ENCODE results near the gene IL11.
"Not testable (repeated sequence)": the region's sequence is repeated elsewhere in the genome, so short reads cannot be mapped to it uniquely, and the experiment has no call there.

The IL11 gene

GRCh38 chr19:55350620-55351315 is 19.5 kb downstream of the IL11 start:
- no peak for DNase-seq (ENCODE audit: low read depth)

GRCh38 chr19:55348317-55349034 is 21.8 kb downstream of the IL11 start:
- no peak for DNase-seq (ENCODE audit: low read depth)

GRCh38 chr19:55347442-55348009 is 22.7 kb downstream of the IL11 start:
- no peak for DNase-seq (ENCODE audit: low read depth)

- no peak for DNase-seq (ENCODE audit: low read depth)
These were observed 23.4 kb downstream of the IL11 start for GRCh38 chr19:55346725-55347441.

GRCh38 chr19:55345818-55346724 is 24.2 kb downstream of the IL11 start:
- DNase-seq (ENCODE audit: low read depth): no peak

DNA sequence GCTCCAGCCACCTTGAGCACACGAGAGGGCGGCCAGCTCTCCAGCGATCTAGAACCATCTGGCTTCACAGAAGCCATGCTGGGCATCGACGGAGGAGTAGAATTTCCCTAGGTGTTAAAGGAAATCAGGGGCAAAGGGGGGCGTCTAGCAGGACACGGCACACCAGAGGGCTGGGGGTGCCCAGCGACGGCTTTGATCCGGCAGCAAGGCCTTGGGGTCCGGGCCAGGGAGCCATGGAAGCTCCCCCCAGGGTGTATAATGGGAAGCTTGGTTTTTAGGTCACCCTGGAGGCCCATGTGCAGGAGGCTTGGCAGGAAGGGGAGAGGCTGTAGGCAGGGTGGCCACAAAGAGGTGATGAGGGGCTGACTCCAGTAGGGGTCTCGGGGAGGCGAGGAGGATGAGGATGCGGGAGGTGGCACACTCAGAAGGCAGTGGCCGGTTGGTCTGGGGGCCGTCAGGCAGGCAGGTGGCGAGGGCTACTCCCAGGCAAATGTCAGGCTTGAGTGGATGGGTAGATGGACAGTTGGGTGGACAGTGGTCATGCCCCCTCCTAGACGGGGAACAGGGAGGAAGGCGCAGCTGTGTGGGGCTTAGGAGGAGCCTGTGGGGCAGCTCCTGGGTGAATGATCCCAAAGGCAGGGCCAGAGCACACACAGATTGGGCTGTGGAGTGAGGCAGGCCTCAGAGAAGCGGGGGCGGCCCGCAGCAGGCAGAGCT is 25.0 kb downstream of the IL11 start:
- no peak for DNase-seq (ENCODE audit: low read depth)

- DNase-seq (ENCODE audit: low read depth): no peak
These were observed 25.8 kb downstream of the IL11 start for GRCh38 chr19:55344444-55344843.

DNA sequence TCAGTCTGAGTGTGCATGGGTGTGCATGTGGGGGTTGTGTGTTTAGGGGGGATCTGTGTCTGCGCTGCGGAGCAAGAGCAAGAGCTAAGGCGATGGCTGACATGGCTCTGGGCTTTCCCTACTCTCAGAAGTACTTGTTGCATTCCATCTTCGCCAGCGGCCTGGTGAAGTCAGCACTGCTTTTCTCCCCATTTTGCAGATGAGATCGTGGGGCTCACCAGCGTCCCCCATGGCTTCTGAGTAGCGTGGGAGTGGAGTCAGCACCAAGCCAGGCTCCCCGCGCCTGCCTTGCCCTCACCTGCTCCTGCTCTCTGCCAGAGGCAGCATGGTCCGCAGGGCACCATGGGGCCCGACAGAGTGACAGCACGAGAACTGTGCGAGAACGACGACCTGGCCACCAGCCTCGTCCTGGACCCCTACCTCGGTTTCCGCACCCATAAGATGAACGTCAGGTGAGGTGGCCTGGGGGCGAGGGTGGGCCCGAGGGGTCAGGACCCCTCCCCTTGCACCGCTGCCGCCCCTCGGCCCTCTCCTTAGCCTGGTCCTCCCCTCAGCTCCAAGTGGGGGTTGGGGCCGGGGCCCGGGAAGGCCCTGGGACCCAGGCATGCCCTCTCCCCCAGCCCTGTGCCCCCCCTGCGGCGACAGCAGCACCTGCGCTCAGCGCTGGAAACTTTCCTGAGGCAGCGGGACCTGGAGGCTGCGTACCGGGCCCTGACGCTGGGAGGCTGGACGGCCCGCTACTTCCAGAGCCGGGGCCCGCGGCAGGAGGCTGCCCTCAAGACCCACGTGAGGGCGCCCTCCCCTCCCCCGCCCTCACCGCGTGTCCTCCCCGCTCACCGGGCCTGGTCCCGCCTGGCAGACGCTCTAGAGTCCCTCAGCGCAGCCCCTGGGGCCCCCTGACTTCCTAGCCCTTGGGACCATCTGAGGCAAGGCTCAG is 28.4 kb downstream of the IL11 start:
- no peak for DNase-seq (ENCODE audit: low read depth)

DNA sequence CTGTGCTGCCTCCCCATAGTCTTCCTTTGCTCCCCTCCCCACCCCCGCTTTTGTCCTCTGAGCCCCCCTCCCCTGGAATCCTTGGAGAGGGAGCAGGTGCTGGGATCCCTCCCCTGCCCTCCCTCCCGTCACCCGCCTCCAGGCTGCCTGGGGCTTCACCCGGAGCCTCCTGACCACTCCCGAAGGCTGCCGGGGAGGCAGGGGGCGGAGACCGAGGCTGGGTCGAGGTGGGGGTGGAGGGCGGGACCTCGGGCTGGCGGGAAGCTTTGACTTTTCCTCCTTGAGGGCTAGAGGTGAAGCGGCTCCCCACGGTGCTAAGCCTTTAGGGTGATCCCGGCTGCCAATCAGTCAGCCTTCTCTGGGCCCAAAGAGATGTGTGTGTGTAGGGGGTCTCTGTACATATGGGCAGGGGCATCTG is 29.1 kb downstream of the IL11 start:
- DNase-seq (ENCODE audit: low read depth): no peak

GRCh38 chr19:55340784-55341147 is 29.5 kb downstream of the IL11 start:
- DNase-seq (ENCODE audit: low read depth): no peak

GRCh38 chr19:55339889-55340783 is 30.1 kb downstream of the IL11 start:
- DNase-seq (ENCODE audit: low read depth): no peak

GRCh38 chr19:55339105-55339888 is 31.0 kb downstream of the IL11 start, which contains the start of gene KMT5C:
Gene KMT5C (plus strand): TSS chr19:55339876. CDS start chr19:55341937, 2,061 bp downstream.
- peak; percentile 100 for DNase-seq (ENCODE audit: low read depth)

GRCh38 chr19:55336101-55336500 is 34.2 kb downstream of the IL11 start:
- DNase-seq (ENCODE audit: low read depth): peak; percentile 25

GRCh38 chr19:55333870-55334269 is 36.4 kb downstream of the IL11 start:
- DNase-seq (ENCODE audit: low read depth): no peak

- DNase-seq (ENCODE audit: low read depth): peak; percentile 23
These were observed 40.5 kb downstream of the IL11 start for GRCh38 chr19:55329791-55330190.

DNA sequence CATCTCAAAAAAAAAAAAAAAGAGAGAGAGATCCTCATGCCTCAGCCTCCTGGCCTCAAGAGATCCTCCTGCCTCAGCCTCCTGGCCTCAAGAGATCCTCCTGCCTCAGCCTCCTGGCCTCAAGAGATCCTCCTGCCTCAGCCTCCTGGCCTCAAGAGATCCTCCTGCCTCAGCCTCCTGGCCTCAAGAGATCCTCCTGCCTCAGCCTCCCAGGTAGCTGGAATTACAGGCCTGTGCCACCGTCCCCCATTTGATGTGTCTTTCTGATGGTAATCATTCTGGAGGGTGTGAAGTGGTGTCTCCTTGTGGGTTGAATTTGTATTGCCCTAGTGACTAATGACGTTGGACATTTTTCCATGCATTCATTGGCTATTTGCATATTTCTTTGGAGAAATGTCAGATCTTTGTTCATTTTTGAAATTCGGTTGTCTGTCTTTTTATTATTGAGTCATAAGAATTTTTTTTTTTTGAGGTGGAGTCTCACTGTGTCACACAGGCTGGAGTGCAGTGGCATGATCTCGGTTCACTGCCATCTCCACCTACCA is 41.4 kb downstream of the IL11 start:
- DNase-seq (ENCODE audit: low read depth): not testable (repeated sequence)

DNA sequence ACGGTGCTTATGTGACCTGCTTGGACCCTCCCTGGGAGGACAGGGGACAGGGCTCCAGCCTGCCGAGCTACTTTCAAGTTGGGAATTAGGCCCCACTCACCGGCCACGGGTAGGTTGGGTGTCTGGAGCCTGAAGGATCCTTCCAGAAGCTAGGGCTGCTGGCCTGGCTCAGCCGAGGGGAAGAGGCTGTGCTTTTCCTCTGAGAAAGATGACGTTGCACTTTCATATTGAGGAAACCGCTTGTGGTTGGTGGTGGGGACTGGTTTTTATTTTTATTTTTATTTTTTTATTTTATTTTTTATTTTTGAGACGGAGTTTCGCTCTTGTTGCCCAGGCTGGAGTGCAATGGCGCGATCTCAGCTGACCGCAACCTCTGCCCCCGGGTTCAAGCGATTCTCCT is 45.1 kb downstream of the IL11 start, which contains the start of gene TMEM150B:
Gene TMEM150B, minus strand, starts transcription at position 170 of the 400 bp plus-strand sequence. CDS start 4,305 bp downstream, outside the sequence.
- no peak for DNase-seq (ENCODE audit: low read depth)
